Brain microvascular endothelial cell (primary cell): ENCODE data around the gene KIAA1549.

Source experiments
- DNase-seq: peaks from one replicate; pipeline ENCODE4 v3.0.0-alpha.2; 2020
- H3K27ac ChIP-seq: fragments of 250-450 bp; sonication (Bioruptor Pico); 2 replicates; pipeline ENCODE4 v1.5.1; 2020; ENCODE audit warnings: mild to moderate bottlenecking, moderate library complexity
- H3K27me3 ChIP-seq: fragments of 250-450 bp; sonication (Bioruptor Pico); replicated peaks from 2 replicates; pipeline ENCODE4 v1.5.1; 2020; ENCODE audit warnings: mild to moderate bottlenecking
- H3K36me3 ChIP-seq: fragments of 250-450 bp; sonication (Bioruptor Pico); replicated peaks from 2 replicates; pipeline ENCODE4 v1.5.1; 2020; ENCODE audit warnings: mild to moderate bottlenecking
- H3K4me3 ChIP-seq: 2 replicates; pipeline ENCODE4 v1.5.1; 2011; ENCODE audit warnings: low read depth, mild to moderate bottlenecking, control low read depth, low read length, moderate library complexity
- in situ Hi-C: cut with HindIII; loops from 2 replicates; pipeline ENCODE4 v1.10.0; 2017; ENCODE audit warnings: low sequenced_read_pairs, low pct_ligation_motif_present
- TF ChIP-seq, protein P1 (sequence below): IDR thresholded peaks from 2 replicates; pipeline ENCODE4 v1.5.1; 2011; ENCODE audit warnings: low read depth, mild to moderate bottlenecking, moderate library complexity, low read length, control low read depth, inconsistent platforms; ENCODE audit errors: missing control alignments

KIAA1549 gene

DNA sequence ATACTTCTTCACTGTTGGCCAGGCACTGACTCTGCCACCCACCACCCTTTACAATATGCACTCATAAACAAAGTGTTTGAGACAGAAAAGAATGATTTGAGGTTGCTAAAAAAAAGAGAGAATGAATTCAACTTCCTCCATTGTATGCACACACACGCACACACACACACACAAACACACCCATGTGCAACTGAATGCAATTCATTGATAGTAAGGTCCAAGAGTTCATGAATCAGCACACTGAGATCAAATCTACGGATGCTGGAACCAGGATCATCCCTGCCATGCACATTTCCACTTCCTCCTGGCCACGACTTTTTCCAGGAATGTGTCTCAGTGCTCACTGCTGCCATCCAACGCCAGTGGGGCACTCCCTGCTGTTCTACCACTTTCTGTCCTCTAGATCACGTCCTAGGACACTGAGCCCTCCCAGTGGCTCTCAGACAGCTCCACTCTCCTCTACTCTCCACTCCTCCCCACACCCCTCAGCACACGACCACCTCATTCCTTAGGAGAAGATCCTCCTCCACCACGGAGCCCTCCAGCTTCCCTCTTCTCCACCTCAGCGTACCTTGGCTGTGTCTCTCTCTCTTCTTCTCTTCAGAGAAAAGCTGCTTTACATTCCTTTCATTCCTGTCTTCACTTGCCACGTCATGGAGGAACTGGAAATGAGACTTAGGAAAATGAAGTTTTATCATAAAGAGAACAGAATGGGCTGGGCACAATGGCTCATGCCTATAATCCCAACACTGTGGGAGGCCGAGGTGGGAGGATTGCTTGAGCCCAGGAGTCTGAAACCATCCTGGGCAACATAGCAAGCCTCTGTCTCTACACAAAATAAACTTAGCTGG lies 195.4 kb downstream of the KIAA1549 start:
- in situ Hi-C loops: no loop called here
- peak; percentile 17 for DNase-seq
- TF ChIP-seq, protein P1, sequence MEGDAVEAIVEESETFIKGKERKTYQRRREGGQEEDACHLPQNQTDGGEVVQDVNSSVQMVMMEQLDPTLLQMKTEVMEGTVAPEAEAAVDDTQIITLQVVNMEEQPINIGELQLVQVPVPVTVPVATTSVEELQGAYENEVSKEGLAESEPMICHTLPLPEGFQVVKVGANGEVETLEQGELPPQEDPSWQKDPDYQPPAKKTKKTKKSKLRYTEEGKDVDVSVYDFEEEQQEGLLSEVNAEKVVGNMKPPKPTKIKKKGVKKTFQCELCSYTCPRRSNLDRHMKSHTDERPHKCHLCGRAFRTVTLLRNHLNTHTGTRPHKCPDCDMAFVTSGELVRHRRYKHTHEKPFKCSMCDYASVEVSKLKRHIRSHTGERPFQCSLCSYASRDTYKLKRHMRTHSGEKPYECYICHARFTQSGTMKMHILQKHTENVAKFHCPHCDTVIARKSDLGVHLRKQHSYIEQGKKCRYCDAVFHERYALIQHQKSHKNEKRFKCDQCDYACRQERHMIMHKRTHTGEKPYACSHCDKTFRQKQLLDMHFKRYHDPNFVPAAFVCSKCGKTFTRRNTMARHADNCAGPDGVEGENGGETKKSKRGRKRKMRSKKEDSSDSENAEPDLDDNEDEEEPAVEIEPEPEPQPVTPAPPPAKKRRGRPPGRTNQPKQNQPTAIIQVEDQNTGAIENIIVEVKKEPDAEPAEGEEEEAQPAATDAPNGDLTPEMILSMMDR: peak; percentile 8
- H3K27me3 ChIP-seq: no peaks in the 10 kb centered on the region
- no peak overlapping the region for H3K27ac ChIP-seq
- H3K36me3 ChIP-seq: no peaks in the 10 kb centered on the region
- H3K4me3 ChIP-seq: no peak overlapping the region

DNA sequence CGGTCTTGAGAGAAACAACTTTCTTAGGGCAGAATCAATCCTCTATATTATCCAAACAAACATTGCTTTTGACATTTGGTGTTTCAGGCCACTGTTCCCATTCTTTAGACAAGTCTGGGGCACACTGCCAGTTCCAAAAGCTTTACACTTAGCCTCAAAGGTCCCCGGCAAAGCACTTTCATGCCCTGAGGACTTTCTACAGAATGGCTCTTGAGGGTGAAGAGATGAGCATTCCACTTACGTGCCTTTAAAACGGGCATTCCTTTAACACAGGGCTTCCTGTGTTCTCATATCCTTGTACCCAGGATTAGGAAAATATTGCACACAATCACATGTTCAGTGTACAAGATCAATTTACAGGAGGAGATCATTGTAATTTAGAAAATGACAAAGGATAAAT lies 196.5 kb downstream of the KIAA1549 start:
- H3K4me3 ChIP-seq: no peak overlapping the region
- no peaks in the 10 kb centered on the region for H3K36me3 ChIP-seq
- no peak for DNase-seq
- H3K27ac ChIP-seq: no peak overlapping the region
- TF ChIP-seq, protein P1: no peak
- in situ Hi-C loops: no loop called here
- H3K27me3 ChIP-seq: no peaks in the 10 kb centered on the region
